Osteocyte (in vitro differentiated cells): ENCODE measurements around the gene VWA5B1. TPM values are rescaled to one million over a fixed set of nuclear protein-coding genes. Genes with fewer than 3 reads are reported as not detected.
A peak's percentile ranks its signal among the peaks of the same experiment; 100 is the strongest.

Experiments used
- DNase-seq: peaks from one replicate; pipeline ENCODE4 v3.0.0; 2021; ENCODE audit warnings: mixed read lengths; ENCODE audit not compliant: unreplicated experiment; ENCODE audit errors: extremely low spot score
- H3K27ac Mint-ChIP-seq: one replicate; pipeline ENCODE4 v1.8.0; 2021; ENCODE audit warnings: mild to moderate bottlenecking, mixed read lengths; ENCODE audit not compliant: unreplicated experiment
- H3K27me3 Mint-ChIP-seq: one replicate; pipeline ENCODE4 v1.8.0; 2021; ENCODE audit warnings: mixed read lengths; ENCODE audit not compliant: unreplicated experiment
- H3K36me3 Mint-ChIP-seq: one replicate; pipeline ENCODE4 v1.8.0; 2021; ENCODE audit warnings: mixed read lengths; ENCODE audit not compliant: unreplicated experiment
- H3K4me1 Mint-ChIP-seq: one replicate; pipeline ENCODE4 v1.8.0; 2021; ENCODE audit warnings: mixed read lengths; ENCODE audit not compliant: unreplicated experiment
- H3K4me3 Mint-ChIP-seq: one replicate; pipeline ENCODE4 v1.8.0; 2021; ENCODE audit warnings: mild to moderate bottlenecking, moderate library complexity, mixed read lengths; ENCODE audit not compliant: unreplicated experiment
- H3K9me3 Mint-ChIP-seq: one replicate; pipeline ENCODE4 v1.8.0; 2021; ENCODE audit warnings: mixed read lengths; ENCODE audit not compliant: unreplicated experiment
- total RNA-seq: library from RNA; stranded (reverse); gene quantifications from 2 replicates; pipeline ENCODE4 v1.2.1, GENCODE V29; 2021
- TF ChIP-seq, protein P1 (sequence below): fragments of 200-600 bp; sonication (generic); IDR thresholded peaks from 2 replicates; pipeline ENCODE4 v1.5.0; 2021; ENCODE audit warnings: antibody characterized with exemption, mild to moderate bottlenecking, moderate library complexity

VWA5B1 gene
- total RNA-seq, 1 donor from 2014 or later = not detected

GRCh38 chr1:20376880-20377494 is 86.3 kb downstream of the VWA5B1 start:
- Mint-ChIP-seq H3K27ac (no peak overlapping the region), H3K36me3 (no peaks in the 10 kb centered on the region), H3K27me3 (peaks cover 34% of the 10 kb centered on the region), H3K4me1 (peaks cover 2% of the 10 kb centered on the region), H3K9me3 (no peaks in the 10 kb centered on the region), H3K4me3 (no peak overlapping the region)
- TF ChIP-seq, protein P1, sequence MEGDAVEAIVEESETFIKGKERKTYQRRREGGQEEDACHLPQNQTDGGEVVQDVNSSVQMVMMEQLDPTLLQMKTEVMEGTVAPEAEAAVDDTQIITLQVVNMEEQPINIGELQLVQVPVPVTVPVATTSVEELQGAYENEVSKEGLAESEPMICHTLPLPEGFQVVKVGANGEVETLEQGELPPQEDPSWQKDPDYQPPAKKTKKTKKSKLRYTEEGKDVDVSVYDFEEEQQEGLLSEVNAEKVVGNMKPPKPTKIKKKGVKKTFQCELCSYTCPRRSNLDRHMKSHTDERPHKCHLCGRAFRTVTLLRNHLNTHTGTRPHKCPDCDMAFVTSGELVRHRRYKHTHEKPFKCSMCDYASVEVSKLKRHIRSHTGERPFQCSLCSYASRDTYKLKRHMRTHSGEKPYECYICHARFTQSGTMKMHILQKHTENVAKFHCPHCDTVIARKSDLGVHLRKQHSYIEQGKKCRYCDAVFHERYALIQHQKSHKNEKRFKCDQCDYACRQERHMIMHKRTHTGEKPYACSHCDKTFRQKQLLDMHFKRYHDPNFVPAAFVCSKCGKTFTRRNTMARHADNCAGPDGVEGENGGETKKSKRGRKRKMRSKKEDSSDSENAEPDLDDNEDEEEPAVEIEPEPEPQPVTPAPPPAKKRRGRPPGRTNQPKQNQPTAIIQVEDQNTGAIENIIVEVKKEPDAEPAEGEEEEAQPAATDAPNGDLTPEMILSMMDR = peak; percentile 76
- DNase-seq = no peak

GRCh38 chr1:20377516-20378270 is 87.0 kb downstream of the VWA5B1 start:
- Mint-ChIP-seq H3K27me3 (peaks cover 34% of the 10 kb centered on the region), H3K27ac (no peak overlapping the region), H3K4me3 (no peak overlapping the region), H3K4me1 (peaks cover 2% of the 10 kb centered on the region), H3K9me3 (no peaks in the 10 kb centered on the region), H3K36me3 (no peaks in the 10 kb centered on the region)
- TF ChIP-seq, protein P1 = no peak
- no peak for DNase-seq

DNA sequence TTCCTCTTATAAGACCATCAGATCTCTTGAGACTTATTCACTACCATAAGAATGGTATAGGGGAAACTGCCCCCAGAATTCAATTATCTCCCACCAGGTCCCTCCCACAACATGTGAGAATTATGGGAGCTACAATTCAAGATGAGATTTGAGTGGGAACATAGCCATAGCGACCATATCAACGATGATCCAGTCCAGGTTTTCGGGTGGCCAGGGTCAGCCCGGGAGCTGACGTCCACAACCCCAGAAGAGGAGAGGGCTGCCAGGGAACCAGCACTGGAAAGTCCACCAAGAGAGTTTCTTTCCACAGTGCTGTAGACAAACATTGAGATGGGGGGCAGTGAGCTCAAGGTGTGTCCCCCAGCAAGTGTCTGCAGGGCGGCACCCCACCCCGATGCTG is 88.4 kb downstream of the VWA5B1 start:
- Mint-ChIP-seq H3K4me3 (no peak overlapping the region), H3K9me3 (no peaks in the 10 kb centered on the region), H3K36me3 (no peaks in the 10 kb centered on the region), H3K4me1 (peaks cover 2% of the 10 kb centered on the region), H3K27me3 (peaks cover 27% of the 10 kb centered on the region), H3K27ac (no peak overlapping the region)
- no peak for DNase-seq
- TF ChIP-seq, protein P1 = no peak

DNA sequence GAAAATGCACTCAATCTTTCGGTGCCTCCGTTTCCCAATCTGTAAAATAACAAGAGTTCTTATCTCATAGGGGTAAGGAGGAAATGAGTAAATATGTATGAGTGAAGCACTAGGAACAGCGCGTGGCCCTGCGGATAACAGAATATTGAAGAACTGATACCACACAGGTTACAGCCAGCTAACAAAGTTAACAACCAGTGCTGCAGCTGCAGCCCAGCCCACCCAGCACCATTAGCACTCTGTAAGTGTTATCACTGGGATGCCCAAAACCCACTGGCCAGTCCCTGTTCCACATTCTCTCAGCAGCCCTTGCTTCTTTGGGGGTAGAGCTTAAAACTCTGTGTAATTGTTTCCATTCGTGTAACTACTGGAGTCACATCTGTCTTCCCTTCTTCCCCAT is 89.5 kb downstream of the VWA5B1 start:
- peaks cover 2% of the 10 kb centered on the region for H3K4me1 Mint-ChIP-seq
- no peak for DNase-seq
- H3K27ac Mint-ChIP-seq = no peak overlapping the region
- H3K4me3 Mint-ChIP-seq = no peak overlapping the region
- no peaks in the 10 kb centered on the region for H3K36me3 Mint-ChIP-seq
- peaks cover 38% of the 10 kb centered on the region for H3K27me3 Mint-ChIP-seq
- no peaks in the 10 kb centered on the region for H3K9me3 Mint-ChIP-seq
- TF ChIP-seq, protein P1 = no peak

- no peak overlapping the region for H3K4me3 Mint-ChIP-seq
- no peak overlapping the region for H3K27ac Mint-ChIP-seq
Observed at GRCh38 chr1:20380616-20381035, 90.0 kb downstream of the VWA5B1 start.

More at GRCh38 chr1:20380616-20381035, 90.0 kb downstream of the VWA5B1 start:
- H3K9me3 Mint-ChIP-seq = no peaks in the 10 kb centered on the region
- peaks cover 2% of the 10 kb centered on the region for H3K4me1 Mint-ChIP-seq
- TF ChIP-seq, protein P1 = no peak
- H3K27me3 Mint-ChIP-seq = peaks cover 43% of the 10 kb centered on the region
- H3K36me3 Mint-ChIP-seq = no peaks in the 10 kb centered on the region
- no peak for DNase-seq
